PC-3 (cell line): Measurements from ENCODE around the gene PSMB1.
"Not testable (repeated sequence)": the region's sequence is repeated elsewhere in the genome, so short reads cannot be mapped to it uniquely, and the experiment has no call there.

Source experiments
- CTCF ChIP-seq: fragments of 300-600 bp; sonication (generic); conservative IDR thresholded peaks from 2 replicates; pipeline ENCODE4 v1.5.1; 2017; ENCODE audit warnings: antibody characterized with exemption, low read depth, mild to moderate bottlenecking, low read length
- EZH2 ChIP-seq: fragments of 300-600 bp; sonication (generic); IDR thresholded peaks from one replicate; pipeline ENCODE4 v1.6.1; 2017; ENCODE audit warnings: antibody characterized with exemption, mild to moderate bottlenecking, low read length; ENCODE audit not compliant: unreplicated experiment

- not testable (repeated sequence) for TF ChIP-seq EZH2, CTCF
These were observed 44.0 kb downstream of the PSMB1 start for GRCh38 chr6:170508892-170509722.
